ENCODE results near the gene BAHCC1. TPM values are rescaled to one million over a fixed set of nuclear protein-coding genes. Genes with fewer than 3 reads are reported as not detected.

Gene BAHCC1
- total and polyA plus RNA-seq, 9 of the 15 experiments (the other 6 are each of a cell fraction or from before 2014, with no cell fraction given), result 0.14 to 26.9 (median 5.0) TPM

GRCh38 chr17:81346090-81346907 is 49.0 kb upstream of the BAHCC1 start (continued):
- TF ChIP-seq RERE (CRISPR knock-in tag; IDR thresholded peaks at IDR 0.05; ENCODE audit: borderline replicate concordance) (no peak), CBX8 (IDR thresholded peaks at IDR 0.05; ENCODE audit: borderline replicate concordance, extremely low read depth, low read depth, low read length, poor library complexity, severe bottlenecking) (no peak), CHD7 (IDR thresholded peaks at IDR 0.05; ENCODE audit: low read depth, low read length) (no peak), NFYB (IDR thresholded peaks at IDR 0.05; ENCODE audit: extremely low read depth, insufficient read length) (peak; percentile 81), ZNF561 (CRISPR knock-in tag; conservative IDR thresholded peaks at IDR 0.05) (no peak), EWSR1 (IDR thresholded peaks at IDR 0.05; ENCODE audit: borderline replicate concordance, low read depth, partially characterized antibody) (no peak), PREB (CRISPR knock-in tag; IDR thresholded peaks at IDR 0.05) (no peak)
